HG03432 (cell line): ENCODE data around the gene RPL7A.
"Not testable (repeated sequence)": the region's sequence is repeated elsewhere in the genome, so short reads cannot be mapped to it uniquely, and the experiment has no call there.

Source experiments
- ATAC-seq: cut with Tn5 transposase; IDR thresholded peaks from one replicate; pipeline ENCODE4 v1.9.1; 2021; ENCODE audit warnings: mild to moderate bottlenecking, moderate library complexity; ENCODE audit not compliant: unreplicated experiment

Gene RPL7A

GRCh38 chr9:133327834-133328484 is 20.1 kb upstream of the RPL7A start:
- ATAC-seq: no peak

GRCh38 chr9:133329306-133330156 is 18.5 kb upstream of the RPL7A start:
- not testable (repeated sequence) for ATAC-seq

GRCh38 chr9:133331221-133331620 is 16.8 kb upstream of the RPL7A start:
- ATAC-seq: no peak

GRCh38 chr9:133331641-133332380 is 16.2 kb upstream of the RPL7A start:
- ATAC-seq: no peak

- ATAC-seq: no peak
Observed at GRCh38 chr9:133332381-133332730, 15.7 kb upstream of the RPL7A start.

GRCh38 chr9:133333011-133333410 is 15.0 kb upstream of the RPL7A start:
- no peak for ATAC-seq

GRCh38 chr9:133333566-133333965 is 14.5 kb upstream of the RPL7A start:
- no peak for ATAC-seq

- no peak for ATAC-seq
Observed at GRCh38 chr9:133334161-133334560, 13.9 kb upstream of the RPL7A start.

- ATAC-seq: not testable (repeated sequence)
Observed at GRCh38 chr9:133334888-133335287, 13.1 kb upstream of the RPL7A start.

- ATAC-seq: peak; percentile 90
Observed at GRCh38 chr9:133335924-133336811, 11.8 kb upstream of the RPL7A start, which contains the start of gene SURF6. Gene SURF6 (minus strand): TSS chr9:133336188. CDS start chr9:133336132, 56 bp downstream.

- ATAC-seq: no peak
Observed at GRCh38 chr9:133339641-133340040, 8.4 kb upstream of the RPL7A start.

GRCh38 chr9:133340256-133340655 is 7.8 kb upstream of the RPL7A start:
- ATAC-seq: no peak

GRCh38 chr9:133340916-133341315 is 7.1 kb upstream of the RPL7A start:
- no peak for ATAC-seq

- ATAC-seq: no peak
Observed at GRCh38 chr9:133341369-133342068, 6.5 kb upstream of the RPL7A start.

GRCh38 chr9:133342069-133342406 is 6.0 kb upstream of the RPL7A start:
- no peak for ATAC-seq

GRCh38 chr9:133342570-133342969 is 5.4 kb upstream of the RPL7A start:
- no peak for ATAC-seq

GRCh38 chr9:133344071-133344470 is 3.9 kb upstream of the RPL7A start:
- no peak for ATAC-seq

- no peak for ATAC-seq
Observed at GRCh38 chr9:133344979-133345378, 3.0 kb upstream of the RPL7A start.

GRCh38 chr9:133345596-133345995 is 2.4 kb upstream of the RPL7A start:
- ATAC-seq: no peak
